IMR-90 (cell line): Measurements from ENCODE around the gene ATXN7L2. TPM values are rescaled to one million over a fixed set of nuclear protein-coding genes. Genes with fewer than 3 reads are reported as not detected.
A peak's percentile ranks its signal among the peaks of the same experiment; 100 is the strongest.

ENCODE experiments used
- ATAC-seq: fragments of 200-7000 bp; cut with Tn5 transposase; 2 replicates; pipeline ENCODE4 v1.9.1; 2020; ENCODE audit warnings: low read depth, mild to moderate bottlenecking, moderate library complexity
- BruUV-seq: library from RNA; stranded (reverse); fragments of 400-500 nt; replicated peaks from 2 replicates; lab custom pipeline; 2021; lab: Mats Ljungman, UMichigan
- CTCF ChIA-PET: fragments of 300-600 bp; formaldehyde crosslinking; extraction: SDS; loops from one replicate; lab custom pipeline; 2021; ENCODE audit warnings: antibody characterized with exemption; lab: Yijun Ruan, JAX
- POLR2A ChIA-PET: fragments of 300-600 bp; sonication (Branson Sonifier 250); formaldehyde crosslinking; loops from one replicate; lab custom pipeline; 2022; ENCODE audit warnings: antibody characterized with exemption; ENCODE audit not compliant: unreplicated experiment; lab: Charles Lee
- DNase-seq: peaks from one replicate; pipeline ENCODE4 v3.0.0; 2013
- H2AFZ ChIP-seq: replicated peaks from 2 replicates; pipeline ENCODE3; 2013; ENCODE audit warnings: low read length, mild to moderate bottlenecking; ENCODE audit not compliant: poor library complexity
- H2AK5ac ChIP-seq: 2 replicates; pipeline ENCODE4 v1.6.1; 2013; ENCODE audit warnings: low read depth, low read length, inconsistent platforms
- H2AK9ac ChIP-seq: replicated peaks from 2 replicates; pipeline ENCODE3; 2013; ENCODE audit warnings: mild to moderate bottlenecking, low read depth, low read length, moderate library complexity; ENCODE audit not compliant: poor library complexity
- H2BK120ac ChIP-seq: 2 replicates; pipeline ENCODE4 v1.6.1; 2013; ENCODE audit warnings: low read depth, low read length, inconsistent platforms
- H2BK15ac ChIP-seq: 3 replicates; pipeline ENCODE4 v1.6.1; 2013; ENCODE audit warnings: low read depth, low read length, inconsistent platforms
- H2BK20ac ChIP-seq: 2 replicates; pipeline ENCODE4 v1.6.1; 2013; ENCODE audit warnings: low read depth, mild to moderate bottlenecking, inconsistent platforms, low read length, moderate library complexity
- H2BK5ac ChIP-seq: 2 replicates; pipeline ENCODE4 v1.6.1; 2013; ENCODE audit warnings: mild to moderate bottlenecking, low read depth, low read length, inconsistent platforms; ENCODE audit not compliant: poor library complexity, severe bottlenecking
- H3K14ac ChIP-seq: replicated peaks from 2 replicates; pipeline ENCODE4 v1.6.1; 2013; ENCODE audit warnings: low read depth, low read length, inconsistent platforms
- H3K18ac ChIP-seq: 2 replicates; pipeline ENCODE4 v1.6.1; 2013; ENCODE audit warnings: low read depth, low read length, control low read depth
- H3K23ac ChIP-seq: 2 replicates; pipeline ENCODE4 v1.6.1; 2013; ENCODE audit warnings: low read depth, low read length, inconsistent platforms
- H3K27ac ChIP-seq: 2 replicates; pipeline ENCODE4 v1.5.1; 2013; ENCODE audit warnings: mild to moderate bottlenecking, control low read depth, low read length; ENCODE audit not compliant: insufficient read depth
- H3K27me3 ChIP-seq: 2 replicates; pipeline ENCODE4 v1.6.1; 2013; ENCODE audit warnings: low read length; ENCODE audit not compliant: control insufficient read depth, insufficient read depth
- H3K36me3 ChIP-seq: 2 replicates; pipeline ENCODE4 v1.6.1; 2013; ENCODE audit warnings: low read length, mixed read lengths; ENCODE audit not compliant: control insufficient read depth, insufficient read depth
- H3K4ac ChIP-seq: 2 replicates; pipeline ENCODE4 v1.6.1; 2013; ENCODE audit warnings: low read depth, low read length, inconsistent platforms
- H3K4me1 ChIP-seq: 2 replicates; pipeline ENCODE4 v1.6.1; 2013; ENCODE audit warnings: low read length, mixed read lengths; ENCODE audit not compliant: control insufficient read depth, insufficient read depth
- H3K4me2 ChIP-seq: 2 replicates; pipeline ENCODE4 v1.6.1; 2013; ENCODE audit warnings: low read depth, mild to moderate bottlenecking, control low read depth, low read length, moderate library complexity
- H3K4me3 ChIP-seq: 2 replicates; pipeline ENCODE4 v1.5.1; 2013; ENCODE audit warnings: low read depth, mild to moderate bottlenecking, control low read depth, low read length, moderate library complexity; ENCODE audit not compliant: insufficient read depth
- H3K56ac ChIP-seq: 2 replicates; pipeline ENCODE4 v1.6.1; 2013; ENCODE audit warnings: low read length, inconsistent platforms; ENCODE audit not compliant: insufficient read depth; ENCODE audit errors: extremely low read depth
- H3K79me1 ChIP-seq, 2 experiments: 2 replicates each; pipeline ENCODE4 v1.6.1; 2013; ENCODE audit warnings: low read length in 2 of 2, inconsistent platforms in 1 of 2, low read depth in 1 of 2
- H3K9ac ChIP-seq: 2 replicates; pipeline ENCODE4 v1.6.1; 2013; ENCODE audit warnings: low read depth, low read length, control low read depth
- H3K9me1 ChIP-seq: 2 replicates; pipeline ENCODE4 v1.6.1; 2013; ENCODE audit warnings: low read length, inconsistent platforms; ENCODE audit not compliant: insufficient read depth
- H3K9me3 ChIP-seq: 2 replicates; pipeline ENCODE4 v1.6.1; 2013; ENCODE audit warnings: low read length; ENCODE audit not compliant: control insufficient read depth, insufficient read depth
- H4K20me1 ChIP-seq: 2 replicates; pipeline ENCODE4 v1.6.1; 2013; ENCODE audit warnings: low read length, inconsistent platforms; ENCODE audit not compliant: insufficient read depth
- H4K5ac ChIP-seq: 2 replicates; pipeline ENCODE4 v1.6.1; 2013; ENCODE audit warnings: mild to moderate bottlenecking, low read depth, low read length, control low read depth
- H4K8ac ChIP-seq, 2 experiments: 2 replicates each; pipeline ENCODE4 v1.6.1; 2013; ENCODE audit warnings: low read depth in 2 of 2, low read length in 2 of 2, control low read depth in 1 of 2, inconsistent platforms in 1 of 2
- H4K91ac ChIP-seq: 2 replicates; pipeline ENCODE4 v1.6.1; 2013; ENCODE audit warnings: low read depth, low read length, inconsistent platforms; ENCODE audit not compliant: insufficient read depth
- BHLHE40 ChIP-seq: fragments of 150-350 bp; IDR thresholded peaks from 2 replicates; pipeline ENCODE4 v1.6.1; 2016; ENCODE audit warnings: mild to moderate bottlenecking, low read depth, low read length
- FOS ChIP-seq: fragments of 150-350 bp; IDR thresholded peaks from 2 replicates; pipeline ENCODE4 v1.6.1; 2016; ENCODE audit warnings: low read depth, low read length
- MAZ ChIP-seq: IDR thresholded peaks from 2 replicates; pipeline ENCODE4 v1.6.1; 2012; ENCODE audit warnings: low read depth, mild to moderate bottlenecking, low read length, improper control_type of control experiment, moderate library complexity, borderline replicate concordance
- MXI1 ChIP-seq: IDR thresholded peaks from 2 replicates; pipeline ENCODE4 v1.6.1; 2012; ENCODE audit warnings: low read depth, mild to moderate bottlenecking, low read length, moderate library complexity, borderline replicate concordance
- RCOR1 ChIP-seq: IDR thresholded peaks from 2 replicates; pipeline ENCODE4 v1.6.1; 2012; ENCODE audit warnings: mild to moderate bottlenecking, low read length, improper control_type of control experiment; ENCODE audit not compliant: insufficient replicate concordance
- WGBS, 2 experiments: methylation state at CpG; one replicate each; pipeline versions ENCODE4 v1.1.5 to v1.1.7; 2013; ENCODE audit warnings: missing lambda C conversion rate in 2 of 2; ENCODE audit not compliant: insufficient read length in 1 of 2; ENCODE audit errors: extremely low coverage in 2 of 2; 5-methylcytosine and 5-hydroxymethylcytosine counted together
- dilution Hi-C: fragments of 300-500 bp; cut with HindIII; formaldehyde crosslinking; loops from one replicate; pipeline ENCODE4 v1.14.3; 2018; ENCODE audit warnings: low sequenced_read_pairs; ENCODE audit not compliant: unreplicated experiment
- in situ Hi-C: fragments of 300-500 bp; cut with MboI; formaldehyde crosslinking; loops from 3 replicates; pipeline ENCODE4 v1.14.3; 2019; ENCODE audit warnings: low sequenced_read_pairs, inconsistent platforms, mixed read lengths
- intact Hi-C: fragments of 100-400 bp; cut with micrococcal nuclease; formaldehyde crosslinking; loops from 2 replicates; pipeline ENCODE4 v1.10.0; 2022
- polyA plus RNA-seq, 3 experiments: library from polyadenylated mRNA; depleted of rRNA; stranded (reverse); fragments of >200 nt; gene quantifications; 2 replicates each; pipeline ENCODE4 v1.2.3, GENCODE V29; 2012; ENCODE audit warnings: low replicate concordance in 1 of 3
- total RNA-seq: library from RNA; depleted of rRNA; stranded (reverse); fragments of >200 nt; gene quantifications from 2 replicates; pipeline ENCODE4 v1.2.3, GENCODE V29; 2012

ATXN7L2 gene
- total and polyA plus RNA-seq, 2 of the 4 experiments (the other 2 are of a cell fraction) = 1.3 to 4.8 TPM

GRCh38 chr1:109466125-109466451 lies 17.6 kb upstream of the ATXN7L2 start:
- no peaks in the 10 kb centered on the region for H3K79me1 ChIP-seq
- no peak overlapping the region for H4K5ac ChIP-seq
- H3K9ac ChIP-seq = no peak overlapping the region
- H2AFZ ChIP-seq = peak overlapping the region; percentile 88
- no peak overlapping the region for H4K91ac ChIP-seq
- TF ChIP-seq MXI1 = no peak
- no peak for TF ChIP-seq MAZ
- no peak for TF ChIP-seq BHLHE40
- no peak for TF ChIP-seq FOS
- no peak for TF ChIP-seq RCOR1
- H2BK15ac ChIP-seq = no peak overlapping the region
- no peak overlapping the region for H2AK5ac ChIP-seq
- H3K18ac ChIP-seq = no peak overlapping the region
- H3K27ac ChIP-seq = no peak overlapping the region
- no peaks in the 10 kb centered on the region for H3K36me3 ChIP-seq
- in situ Hi-C loops (no loop called here), intact Hi-C loops (no loop called here), dilution Hi-C loops (no loop called here)
- ATAC-seq (no peak), DNase-seq (no peak)
- H2BK5ac ChIP-seq = no peak overlapping the region
- H3K27me3 ChIP-seq = peaks cover 66% of the 10 kb centered on the region
- 0% methylated on average over 3 of the region's 24 CpGs; no CpG with 5 or more reads in 1 of the 2 experiments for whole genome bisulfite sequencing, 2 experiments
- H3K4me3 ChIP-seq = peak overlapping the region; percentile 57
- H3K14ac ChIP-seq = no peak overlapping the region
- no peak overlapping the region for H2AK9ac ChIP-seq
- no peak overlapping the region for H3K4ac ChIP-seq
- peak overlapping the region; percentile 55 for H3K4me2 ChIP-seq
- ChIA-PET POLR2A (no interaction called here), CTCF (interaction anchor here (0.5 kb wide), 1 partner anchor 84 kb away, joined by 4 read pairs; no protein-coding TSS in a partner anchor)
- no peaks in the 10 kb centered on the region for H4K20me1 ChIP-seq
- H3K56ac ChIP-seq = no peak overlapping the region
- H2BK20ac ChIP-seq = no peak overlapping the region
- H2BK120ac ChIP-seq = no peak overlapping the region
- BruUV-seq = no TSS peak
- peak overlapping the region in 1 of 2 experiments; percentile 21; a peak in 2 of 4 replicates for H4K8ac ChIP-seq
- no peaks in the 10 kb centered on the region for H3K4me1 ChIP-seq
- no peaks in the 10 kb centered on the region for H3K9me3 ChIP-seq
- no peaks in the 10 kb centered on the region for H3K9me1 ChIP-seq
- no peak overlapping the region; the same call in 1 of the 2 replicates for H3K23ac ChIP-seq
